ENCODE data around the gene EP400.
A peak's percentile ranks its signal among the peaks of the same experiment; 100 is the strongest.
"Not testable (repeated sequence)": the region's sequence is repeated elsewhere in the genome, so short reads cannot be mapped to it uniquely, and the experiment has no call there.

EP400 gene

DNA sequence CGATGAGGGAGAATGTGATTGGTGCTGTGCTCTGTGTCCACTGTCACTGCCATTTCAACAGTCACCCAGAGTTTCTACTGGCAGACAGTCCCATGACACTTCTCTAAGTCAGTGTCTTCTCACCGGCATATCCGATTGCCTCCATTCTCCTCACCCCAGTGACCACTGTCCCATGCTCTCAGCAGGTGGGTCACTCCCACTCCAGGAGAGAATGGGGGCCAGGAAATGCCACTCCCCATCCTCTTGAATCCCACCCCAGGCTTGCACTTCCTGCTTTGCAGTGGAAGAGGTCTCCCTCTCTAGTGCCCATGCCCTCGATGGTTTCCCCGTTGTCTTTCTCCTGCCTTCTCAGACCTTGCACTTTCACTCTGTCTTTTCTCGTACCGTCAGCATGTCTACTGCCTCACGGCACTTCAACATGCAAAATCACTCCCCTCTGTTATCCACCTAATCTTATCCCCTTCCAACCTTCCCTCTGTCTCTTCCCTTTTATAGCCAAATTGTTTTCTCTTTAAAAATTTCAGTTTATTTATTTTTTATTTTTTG lies 2.2 kb upstream of the EP400 start:
- H3K4me3 Mint-ChIP-seq = no peak overlapping the region
- peaks cover 3% of the 10 kb centered on the region for H3K36me3 Mint-ChIP-seq (ENCODE audit: low read depth)
- H3K27ac Mint-ChIP-seq = peak overlapping the region; percentile 37
- no peaks in the 10 kb centered on the region for H3K27me3 Mint-ChIP-seq (ENCODE audit: low read depth)
- peaks cover 17% of the 10 kb centered on the region for H3K4me1 Mint-ChIP-seq (ENCODE audit: low read depth)
- no peaks in the 10 kb centered on the region for H3K9me3 Mint-ChIP-seq

DNA sequence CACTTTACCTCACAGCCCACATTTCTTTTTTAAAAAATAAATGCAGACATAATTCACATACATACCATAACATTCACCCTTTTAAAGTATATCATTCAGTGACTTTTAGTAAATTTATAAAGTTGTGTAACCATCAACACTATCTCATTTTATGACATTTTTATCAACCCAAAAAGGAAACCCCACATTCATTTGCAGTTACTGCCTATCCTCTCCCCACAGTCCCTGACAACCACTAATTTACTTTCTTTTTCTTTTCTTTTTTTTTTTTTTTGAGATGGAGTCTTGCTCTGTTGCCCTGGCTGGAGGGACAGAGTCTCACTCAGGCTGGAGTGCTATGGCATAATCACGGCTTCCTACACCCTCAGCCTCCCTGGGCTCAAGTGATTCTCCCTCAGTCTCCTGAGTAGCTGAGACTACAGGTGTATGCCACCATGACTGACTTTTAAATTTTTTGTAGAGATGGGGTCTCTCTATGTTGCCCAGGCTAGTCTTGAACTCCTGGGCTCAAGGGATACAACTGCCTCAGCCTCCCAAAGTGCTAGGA lies 1.5 kb upstream of the EP400 start:
- H3K4me1 Mint-ChIP-seq (ENCODE audit: low read depth) = peaks cover 24% of the 10 kb centered on the region
- peaks cover 3% of the 10 kb centered on the region for H3K36me3 Mint-ChIP-seq (ENCODE audit: low read depth)
- H3K27me3 Mint-ChIP-seq (ENCODE audit: low read depth) = no peaks in the 10 kb centered on the region
- no peaks in the 10 kb centered on the region for H3K9me3 Mint-ChIP-seq
- no peak overlapping the region for H3K4me3 Mint-ChIP-seq
- H3K27ac Mint-ChIP-seq = peak overlapping the region; percentile 78

DNA sequence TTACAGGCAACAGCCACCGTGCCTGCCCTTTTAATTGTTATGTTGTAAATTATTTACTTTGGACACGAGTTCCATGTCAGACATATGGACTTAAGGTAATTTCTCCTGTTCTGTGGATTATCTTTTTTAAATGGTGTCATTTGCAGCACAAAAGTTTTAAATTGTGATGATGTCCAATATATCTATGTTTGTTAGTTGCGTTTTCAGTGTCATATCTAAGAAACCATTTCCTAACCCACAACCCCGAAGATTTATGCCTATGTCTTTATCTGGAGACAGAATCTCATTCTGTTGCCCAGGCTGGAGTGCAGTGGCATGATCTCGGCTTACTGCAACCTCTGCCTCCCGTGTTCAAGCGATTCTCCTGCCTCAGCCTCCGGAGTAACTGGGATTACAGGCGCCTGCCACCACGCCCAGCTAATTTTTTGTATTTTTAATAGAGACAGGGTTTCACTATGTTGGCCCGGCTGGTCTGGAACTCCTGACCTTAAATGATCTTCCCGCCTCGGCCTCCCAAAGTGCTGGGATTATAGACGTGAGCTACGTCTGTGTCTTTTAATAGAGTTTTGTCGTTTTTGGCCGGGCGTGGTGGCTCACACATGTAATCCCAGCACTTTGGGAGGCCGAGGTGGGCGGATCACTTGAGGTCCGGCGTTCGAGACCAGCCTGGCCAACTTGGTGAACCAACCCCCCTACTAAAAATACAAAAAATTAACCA lies 870 bp upstream of the EP400 start:
- Mint-ChIP-seq H3K4me3 (peak overlapping the region; percentile 75), H3K4me1 (ENCODE audit: low read depth) (peaks cover 25% of the 10 kb centered on the region), H3K27ac (peak overlapping the region; percentile 78)
- not testable (repeated sequence) for H3K9me3 Mint-ChIP-seq; H3K27me3 Mint-ChIP-seq (ENCODE audit: low read depth); H3K36me3 Mint-ChIP-seq (ENCODE audit: low read depth)

DNA sequence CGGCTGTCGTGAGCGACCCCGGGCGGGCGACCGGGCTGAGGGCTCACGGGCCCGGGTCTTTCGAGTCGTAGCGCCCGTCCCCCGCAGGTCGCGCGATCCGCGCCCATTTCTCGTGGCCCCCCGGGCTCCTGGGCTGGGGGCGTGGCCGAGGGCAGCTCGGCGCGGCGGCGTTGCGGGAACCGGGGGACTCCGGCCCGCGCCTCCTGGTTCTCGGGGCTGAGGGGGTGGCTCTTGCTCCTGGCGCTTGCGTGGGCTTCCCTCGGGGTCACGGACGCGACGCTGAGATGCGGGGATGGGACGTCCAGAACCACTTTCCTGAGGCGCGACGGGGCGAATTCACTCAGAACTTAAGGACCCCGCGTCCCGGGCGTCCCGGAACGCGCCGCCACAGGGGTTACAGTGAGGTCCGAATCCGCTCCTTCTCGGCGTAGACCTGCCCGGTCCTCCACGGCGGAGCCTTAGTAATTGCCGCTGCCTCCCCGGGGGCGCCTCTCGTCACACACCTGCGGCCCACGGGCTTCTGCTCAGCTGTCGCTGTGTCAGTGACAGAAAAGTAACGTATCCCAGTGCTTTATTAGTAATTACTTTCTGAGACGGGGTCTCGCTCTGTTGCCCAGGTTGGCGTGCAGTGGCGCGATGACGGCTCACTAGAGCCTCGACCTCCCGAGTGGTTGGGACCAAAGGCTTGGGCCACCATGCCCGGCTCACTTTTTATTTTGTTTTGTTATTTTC lies 606 bp downstream of the EP400 start:
- Mint-ChIP-seq H3K4me3 (peak overlapping the region; percentile 89), H3K27ac (peak overlapping the region; percentile 92), H3K4me1 (ENCODE audit: low read depth) (peaks cover 25% of the 10 kb centered on the region), H3K36me3 (ENCODE audit: low read depth) (no peaks in the 10 kb centered on the region), H3K9me3 (no peaks in the 10 kb centered on the region), H3K27me3 (ENCODE audit: low read depth) (no peaks in the 10 kb centered on the region)

DNA sequence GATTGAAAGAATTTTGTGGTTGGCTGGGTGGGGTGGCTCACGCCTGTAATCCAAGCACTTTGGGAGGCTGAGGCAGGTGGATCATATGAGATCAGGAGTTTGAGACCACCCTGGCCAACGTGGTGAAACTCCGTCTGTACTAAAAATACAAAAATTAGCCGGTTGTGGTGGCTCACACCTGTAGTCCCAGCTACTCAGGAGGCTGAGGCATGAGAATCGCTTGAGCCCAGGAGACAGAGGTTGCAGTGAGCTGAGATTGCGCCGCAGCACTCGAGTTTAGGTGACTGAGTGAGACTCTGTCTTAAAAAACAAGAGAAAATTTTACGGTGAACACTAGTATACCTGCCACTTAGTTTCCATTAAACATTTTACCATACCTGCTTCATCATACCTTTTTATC lies 4.1 kb downstream of the EP400 start:
- not testable (repeated sequence) for H3K27me3 Mint-ChIP-seq (ENCODE audit: low read depth); H3K36me3 Mint-ChIP-seq (ENCODE audit: low read depth); H3K4me3 Mint-ChIP-seq; H3K9me3 Mint-ChIP-seq; H3K27ac Mint-ChIP-seq
- peaks cover 20% of the 10 kb centered on the region for H3K4me1 Mint-ChIP-seq (ENCODE audit: low read depth)

DNA sequence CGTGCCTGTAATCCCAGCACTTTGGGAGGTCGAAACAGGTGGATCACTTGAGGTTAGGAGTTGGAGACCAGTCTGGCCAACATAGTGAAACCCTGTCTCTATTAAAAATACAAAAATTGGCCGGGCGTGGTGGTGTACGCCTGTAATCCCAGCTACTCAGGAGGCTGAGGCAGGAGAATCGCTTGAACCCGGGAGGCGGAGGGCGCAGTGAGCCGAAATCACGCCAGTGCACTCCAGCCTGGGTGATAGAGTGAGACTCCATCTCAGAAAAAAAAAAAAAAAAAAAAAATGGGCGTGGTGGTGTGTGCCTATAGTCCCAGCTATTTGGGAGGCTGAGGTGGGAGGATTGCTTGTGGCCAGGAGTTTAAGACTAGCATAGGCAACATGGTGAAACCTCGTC lies 4.7 kb downstream of the EP400 start:
- not testable (repeated sequence) for H3K4me3 Mint-ChIP-seq; H3K36me3 Mint-ChIP-seq (ENCODE audit: low read depth); H3K27me3 Mint-ChIP-seq (ENCODE audit: low read depth); H3K27ac Mint-ChIP-seq; H3K9me3 Mint-ChIP-seq
- peaks cover 22% of the 10 kb centered on the region for H3K4me1 Mint-ChIP-seq (ENCODE audit: low read depth)

DNA sequence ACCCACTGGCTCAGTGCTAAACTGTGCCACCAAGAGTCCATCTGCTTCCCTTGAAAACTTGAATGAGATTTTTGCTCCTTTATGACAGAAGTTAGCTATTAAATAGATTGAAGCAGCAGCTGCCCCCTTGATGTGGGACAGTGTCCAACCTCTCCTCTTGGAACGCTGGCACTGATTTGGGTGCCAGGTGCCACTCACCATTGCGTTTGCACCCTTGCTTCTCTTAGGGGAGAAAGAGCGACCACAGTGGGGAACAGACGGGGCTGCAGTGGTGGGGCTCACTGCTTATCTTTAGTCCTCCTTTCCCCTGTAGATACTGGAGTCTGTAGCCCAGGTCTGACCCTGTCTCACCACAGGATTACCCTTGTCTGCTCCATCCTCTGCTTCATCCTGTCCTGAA lies 9.4 kb downstream of the EP400 start:
- Mint-ChIP-seq H3K27ac (no peak overlapping the region), H3K9me3 (no peaks in the 10 kb centered on the region), H3K4me3 (no peak overlapping the region), H3K36me3 (ENCODE audit: low read depth) (peaks cover 6% of the 10 kb centered on the region), H3K4me1 (ENCODE audit: low read depth) (peaks cover 31% of the 10 kb centered on the region), H3K27me3 (ENCODE audit: low read depth) (no peaks in the 10 kb centered on the region)

DNA sequence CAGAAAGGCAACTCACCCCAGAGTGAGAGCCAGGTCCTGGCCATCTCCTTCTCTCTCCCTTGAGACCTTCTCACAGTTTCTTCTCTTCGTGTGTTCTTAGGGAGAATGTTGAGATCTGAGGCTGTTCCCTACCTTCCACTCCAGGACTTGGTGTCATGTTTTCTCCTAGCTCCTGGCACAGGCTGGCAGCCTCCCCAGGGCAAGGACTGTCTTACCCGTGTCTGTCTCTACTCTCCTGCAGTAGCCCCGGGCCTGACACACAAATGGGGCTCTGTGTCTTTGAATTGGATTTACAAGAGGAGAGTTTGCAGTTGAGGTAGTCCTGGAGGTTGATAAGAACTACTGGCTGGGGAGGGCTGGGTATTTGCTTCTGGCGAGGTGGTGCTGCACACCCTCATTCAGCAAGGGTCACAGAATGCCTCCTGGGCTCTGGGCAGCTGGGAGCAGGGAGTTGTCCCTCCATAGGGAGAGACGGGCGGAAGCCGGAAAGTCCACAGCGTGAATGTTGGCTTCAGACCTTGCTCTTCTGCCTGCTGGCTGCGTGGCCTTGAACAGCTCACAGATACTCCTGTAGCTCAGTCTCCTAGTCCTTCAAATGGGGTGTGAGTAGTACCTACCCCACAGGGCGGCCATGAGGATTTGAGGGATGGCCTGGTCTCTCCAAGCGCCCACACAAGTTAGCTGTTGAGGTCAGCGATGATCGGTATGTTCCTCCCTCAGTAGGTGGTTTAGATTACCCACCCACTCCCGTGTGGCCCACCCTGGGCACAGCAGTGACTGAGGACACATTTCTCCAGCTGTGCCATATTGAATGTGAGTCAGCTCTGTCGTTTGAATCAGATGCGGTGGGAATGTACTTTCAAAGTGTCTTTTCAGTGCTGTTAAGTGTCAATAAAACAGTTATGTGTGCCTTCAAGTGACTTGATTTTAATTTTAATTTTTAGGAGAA lies 10.2 kb downstream of the EP400 start:
- Mint-ChIP-seq H3K4me1 (ENCODE audit: low read depth) (peaks cover 33% of the 10 kb centered on the region), H3K9me3 (no peaks in the 10 kb centered on the region), H3K27ac (no peak overlapping the region), H3K36me3 (ENCODE audit: low read depth) (peaks cover 7% of the 10 kb centered on the region), H3K4me3 (no peak overlapping the region), H3K27me3 (ENCODE audit: low read depth) (no peaks in the 10 kb centered on the region)

DNA sequence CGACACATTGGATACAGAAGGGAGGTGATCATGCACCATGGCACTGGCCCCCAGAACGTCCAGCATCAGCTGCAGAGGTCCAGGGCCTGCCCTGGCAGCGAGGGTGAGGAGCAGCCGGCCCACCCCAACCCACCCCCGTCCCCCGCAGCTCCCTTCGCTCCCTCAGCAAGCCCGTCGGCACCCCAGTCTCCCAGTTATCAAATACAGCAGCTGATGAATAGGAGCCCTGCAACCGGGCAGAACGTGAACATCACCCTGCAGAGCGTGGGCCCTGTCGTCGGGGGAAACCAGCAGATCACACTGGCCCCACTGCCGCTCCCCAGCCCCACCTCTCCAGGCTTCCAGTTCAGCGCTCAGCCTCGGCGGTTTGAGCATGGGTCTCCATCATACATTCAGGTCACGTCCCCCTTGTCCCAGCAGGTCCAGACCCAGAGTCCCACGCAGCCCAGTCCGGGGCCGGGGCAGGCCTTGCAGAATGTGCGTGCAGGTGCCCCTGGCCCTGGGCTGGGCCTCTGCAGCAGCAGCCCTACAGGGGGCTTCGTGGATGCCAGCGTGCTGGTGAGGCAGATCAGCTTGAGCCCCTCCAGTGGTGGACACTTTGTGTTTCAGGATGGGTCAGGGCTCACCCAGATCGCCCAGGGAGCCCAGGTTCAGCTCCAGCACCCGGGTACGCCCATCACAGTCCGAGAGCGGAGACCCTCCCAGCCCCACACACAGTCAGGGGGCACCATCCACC lies 11.0 kb downstream of the EP400 start:
- not testable (repeated sequence) for H3K27me3 Mint-ChIP-seq (ENCODE audit: low read depth); H3K9me3 Mint-ChIP-seq; H3K27ac Mint-ChIP-seq; H3K4me3 Mint-ChIP-seq
- peaks cover 37% of the 10 kb centered on the region for H3K4me1 Mint-ChIP-seq (ENCODE audit: low read depth)
- peaks cover 12% of the 10 kb centered on the region for H3K36me3 Mint-ChIP-seq (ENCODE audit: low read depth)

DNA sequence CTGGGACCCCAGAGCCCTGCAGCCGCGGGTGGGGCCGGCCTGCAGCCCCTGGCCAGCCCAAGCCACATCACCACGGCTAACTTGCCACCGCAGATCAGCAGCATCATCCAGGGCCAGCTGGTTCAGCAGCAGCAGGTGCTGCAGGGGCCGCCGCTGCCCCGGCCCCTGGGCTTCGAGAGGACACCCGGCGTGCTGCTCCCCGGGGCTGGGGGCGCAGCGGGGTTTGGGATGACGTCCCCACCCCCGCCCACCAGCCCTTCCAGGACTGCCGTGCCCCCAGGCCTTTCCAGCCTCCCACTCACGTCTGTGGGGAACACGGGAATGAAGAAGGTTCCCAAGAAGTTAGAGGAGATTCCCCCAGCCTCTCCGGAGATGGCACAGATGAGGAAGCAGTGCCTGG lies 11.6 kb downstream of the EP400 start:
- H3K27ac Mint-ChIP-seq = not testable (repeated sequence)
- peaks cover 12% of the 10 kb centered on the region for H3K36me3 Mint-ChIP-seq (ENCODE audit: low read depth)

DNA sequence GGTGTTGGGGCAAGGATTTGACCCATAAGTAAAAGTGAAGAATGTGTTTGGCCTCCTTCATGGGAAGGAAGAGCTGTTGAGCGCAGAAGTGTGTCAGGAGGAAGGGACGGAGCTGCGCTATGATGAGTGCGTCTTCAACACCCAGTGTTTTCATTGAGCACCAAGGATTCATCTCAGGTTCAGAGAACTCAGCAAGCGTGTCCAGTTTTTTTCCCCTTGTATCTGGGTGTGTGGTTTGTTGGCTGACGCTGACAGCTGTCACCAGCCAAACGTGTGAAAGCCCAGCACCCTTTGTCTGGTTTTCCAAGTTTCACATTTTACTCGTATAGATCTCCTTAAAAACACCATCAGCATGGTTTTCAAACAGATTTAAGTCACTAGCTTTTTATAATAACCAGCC lies 12.3 kb downstream of the EP400 start:
- Mint-ChIP-seq H3K9me3 (no peaks in the 10 kb centered on the region), H3K4me3 (no peak overlapping the region), H3K4me1 (ENCODE audit: low read depth) (peaks cover 34% of the 10 kb centered on the region), H3K27me3 (ENCODE audit: low read depth) (no peaks in the 10 kb centered on the region), H3K27ac (peak overlapping the region; percentile 14), H3K36me3 (ENCODE audit: low read depth) (peaks cover 12% of the 10 kb centered on the region)

More for the DNA sequence above, 11.6 kb downstream of the EP400 start:
- H3K27me3 Mint-ChIP-seq (ENCODE audit: low read depth); H3K4me3 Mint-ChIP-seq; H3K9me3 Mint-ChIP-seq: not testable (repeated sequence)
- H3K4me1 Mint-ChIP-seq (ENCODE audit: low read depth) = peaks cover 34% of the 10 kb centered on the region

DNA sequence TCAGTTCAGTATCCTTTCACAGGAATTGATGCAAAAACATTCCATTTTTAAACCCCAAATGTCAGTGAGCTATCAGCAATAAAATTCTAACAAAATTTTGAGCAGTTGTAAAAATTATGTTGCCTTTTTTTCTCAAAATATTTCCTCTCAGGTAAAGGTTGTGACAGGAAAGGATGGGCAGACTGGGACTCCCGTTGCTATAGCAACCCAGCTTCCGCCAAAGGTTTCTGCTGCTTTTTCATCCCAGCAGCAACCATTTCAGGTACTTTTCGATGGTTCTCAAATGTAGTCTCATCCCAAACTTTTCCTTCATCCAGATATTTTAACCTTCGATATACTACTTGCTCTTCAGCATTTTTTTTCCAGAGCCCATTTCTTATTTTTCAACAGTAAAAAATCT lies 13.6 kb downstream of the EP400 start:
- H3K27me3 Mint-ChIP-seq (ENCODE audit: low read depth) = no peaks in the 10 kb centered on the region
- H3K27ac Mint-ChIP-seq = no peak overlapping the region
- H3K4me3 Mint-ChIP-seq = no peak overlapping the region
- no peaks in the 10 kb centered on the region for H3K9me3 Mint-ChIP-seq
- H3K4me1 Mint-ChIP-seq (ENCODE audit: low read depth) = peaks cover 33% of the 10 kb centered on the region
- H3K36me3 Mint-ChIP-seq (ENCODE audit: low read depth) = peaks cover 15% of the 10 kb centered on the region

DNA sequence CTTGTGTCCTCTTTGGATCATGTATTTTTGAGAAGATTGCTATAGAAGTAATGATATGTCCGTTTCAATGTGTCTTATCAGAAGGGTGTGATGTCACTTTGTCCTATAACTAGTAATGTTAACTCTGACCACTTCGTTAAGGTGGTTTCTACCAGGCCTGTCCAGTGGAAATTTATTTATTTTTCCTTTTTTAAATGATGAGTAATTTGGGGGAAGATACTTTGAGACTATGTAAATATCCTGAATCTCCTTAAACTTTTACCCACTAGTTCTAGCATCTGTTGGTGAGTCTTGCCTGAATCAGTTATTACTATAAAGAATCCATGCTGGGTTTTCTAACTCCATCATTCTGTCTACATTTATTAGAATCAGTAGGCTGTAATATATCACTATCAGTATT lies 15.3 kb downstream of the EP400 start:
- H3K4me1 Mint-ChIP-seq (ENCODE audit: low read depth) = peaks cover 35% of the 10 kb centered on the region
- H3K27ac Mint-ChIP-seq = no peak overlapping the region
- H3K4me3 Mint-ChIP-seq = no peak overlapping the region
- no peaks in the 10 kb centered on the region for H3K9me3 Mint-ChIP-seq
- peaks cover 17% of the 10 kb centered on the region for H3K36me3 Mint-ChIP-seq (ENCODE audit: low read depth)
- no peaks in the 10 kb centered on the region for H3K27me3 Mint-ChIP-seq (ENCODE audit: low read depth)

DNA sequence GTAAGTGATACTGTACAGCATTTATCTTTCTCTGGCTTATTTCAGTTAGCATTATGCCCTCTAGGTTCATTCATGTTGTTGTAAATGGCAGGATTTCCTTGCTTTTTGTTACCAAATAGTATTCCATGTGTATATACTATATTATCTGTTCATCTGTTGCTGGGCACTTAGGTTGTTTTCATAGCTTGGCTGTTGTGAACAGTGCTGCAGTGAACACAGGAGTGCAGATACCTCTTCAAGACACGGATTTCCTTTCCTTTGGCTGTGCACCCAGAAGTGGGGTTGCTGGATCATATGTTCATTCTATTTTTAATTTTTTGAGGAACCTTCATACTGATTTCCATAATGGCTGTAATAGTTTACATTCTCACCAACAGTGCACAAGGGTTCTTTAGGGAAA lies 21.5 kb downstream of the EP400 start:
- Mint-ChIP-seq H3K27ac (no peak overlapping the region), H3K4me1 (ENCODE audit: low read depth) (peaks cover 17% of the 10 kb centered on the region), H3K27me3 (ENCODE audit: low read depth) (no peaks in the 10 kb centered on the region), H3K4me3 (no peak overlapping the region), H3K36me3 (ENCODE audit: low read depth) (peaks cover 10% of the 10 kb centered on the region), H3K9me3 (no peaks in the 10 kb centered on the region)

All from T-helper 1 cell treated with Interleukin-12 subunit alpha and Interleukin-12 subunit beta and Interleukin-4 antibody, amounts not matched to agents 30 μg/mL and 1 μg/mL, for 36 hours (primary cell).